Inflammatory macrophage (primary cell): ENCODE results near the gene CDK6.

Experiments used
- DNase-seq, 2 donors: peaks; one replicate each; pipeline ENCODE4 v3.0.0-alpha.2; 2020 to 2022

Gene CDK6

DNA sequence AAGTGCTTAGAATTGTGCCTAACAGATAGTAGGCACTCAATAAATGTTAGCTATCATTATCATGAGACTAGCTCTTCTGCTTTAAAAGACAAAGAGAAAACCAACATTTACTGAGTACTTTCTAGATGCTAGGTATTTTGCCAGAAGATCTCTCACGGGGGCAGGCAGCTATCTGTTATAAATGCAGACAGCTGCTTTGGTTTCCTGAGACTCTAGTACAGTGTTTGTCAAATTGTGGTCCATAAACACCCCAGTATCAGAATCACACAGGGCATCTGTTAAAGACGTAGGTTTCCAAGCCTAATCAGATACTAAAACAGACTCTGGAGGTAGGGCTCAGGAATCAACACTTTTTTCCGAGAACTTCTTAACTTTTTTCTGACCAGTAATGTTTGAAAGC, 260.1 kb downstream of the CDK6 start:
- no peak for DNase-seq

DNA sequence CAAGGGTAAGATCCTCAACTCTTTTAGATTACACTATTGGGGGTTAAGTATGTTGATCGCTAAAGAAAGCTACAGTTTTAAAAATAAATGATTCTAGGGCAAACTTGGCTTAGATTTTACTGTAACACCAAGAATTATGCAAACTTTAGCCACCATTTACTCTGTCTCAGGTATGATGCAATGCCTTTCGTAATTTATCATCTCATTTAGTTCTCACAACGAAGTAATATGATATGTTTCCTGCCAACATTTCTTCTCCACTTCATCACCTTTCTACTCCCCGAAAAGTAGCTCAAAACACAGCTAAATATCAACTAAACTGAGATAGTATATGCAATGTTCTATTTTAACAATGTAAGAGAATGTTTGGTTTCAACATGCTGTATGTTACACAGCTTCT, 267.2 kb downstream of the CDK6 start:
- DNase-seq = no peak

GRCh38 chr7:92567460-92567859, 268.9 kb downstream of the CDK6 start:
- DNase-seq = no peak

DNA sequence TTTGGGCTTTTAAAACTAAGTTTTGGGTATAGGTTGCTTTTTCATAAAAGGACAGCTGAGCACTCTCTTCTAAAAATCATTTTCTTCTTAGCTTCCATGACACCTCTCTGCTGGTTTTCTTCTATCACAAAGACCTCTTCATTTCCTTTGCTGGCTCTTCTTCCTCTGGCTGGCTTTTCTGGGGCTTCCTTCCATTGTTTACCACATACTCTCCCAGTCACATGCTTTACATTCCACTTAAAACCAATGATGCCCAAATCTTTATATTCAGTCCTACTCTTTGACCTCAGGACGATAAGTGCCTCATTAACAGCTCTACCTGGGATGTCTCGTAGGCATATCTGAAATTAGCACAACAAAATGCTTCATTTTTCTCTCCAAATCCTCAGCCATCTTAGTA, 273.0 kb downstream of the CDK6 start:
- DNase-seq = no peak

DNA sequence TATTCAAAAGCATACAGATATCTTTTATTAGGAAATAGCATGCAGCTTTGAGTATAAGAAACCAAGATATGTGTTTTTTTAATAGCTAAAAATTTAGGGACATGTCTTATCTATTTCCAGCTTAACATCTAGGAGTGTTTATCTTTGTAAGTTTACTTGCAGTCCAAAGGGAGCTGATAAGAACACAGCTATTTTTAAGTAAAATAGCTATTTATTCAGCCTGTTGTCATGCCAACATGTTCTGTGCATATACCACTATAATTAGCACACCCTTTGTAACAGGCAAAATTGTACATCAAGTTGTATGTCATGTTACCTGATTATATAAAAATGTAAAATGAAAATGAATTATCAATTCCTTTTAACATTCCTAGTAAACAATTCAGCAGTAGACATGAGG, 275.8 kb downstream of the CDK6 start:
- DNase-seq = no peak

- DNase-seq = no peak
Measured at GRCh38 chr7:92557808-92558362, 278.5 kb downstream of the CDK6 start.

DNA sequence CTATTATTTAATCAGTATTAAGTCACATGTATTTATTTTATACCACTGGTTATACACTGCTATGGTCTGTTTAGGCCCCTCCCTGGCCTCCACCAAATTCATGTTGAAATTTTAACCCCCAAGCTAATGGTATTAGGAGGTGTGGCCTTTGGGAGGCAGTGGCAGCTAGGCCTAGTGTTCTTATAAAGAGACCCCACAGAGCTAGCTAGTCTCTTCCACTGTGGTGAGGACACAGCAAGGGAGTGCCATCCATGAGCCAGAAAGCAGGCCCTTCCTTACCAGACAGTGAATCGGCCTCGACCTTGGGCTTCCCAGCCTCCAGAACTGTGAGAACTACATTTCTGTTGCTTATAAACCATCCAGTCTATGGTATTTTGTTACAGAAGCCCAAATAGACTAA, 279.1 kb downstream of the CDK6 start:
- DNase-seq = no peak
